Vagina (tissue), 2 donors: ENCODE measurements around the gene ASB6. TPM values are rescaled to one million over a fixed set of nuclear protein-coding genes. Genes with fewer than 3 reads are reported as not detected.

Experiments used
- DNase-seq, 2 donors: peaks; one replicate each; pipeline ENCODE4 v3.0.0-alpha.2; 2017; ENCODE audit errors: extremely low spot score in 2 of 2
- H3K27ac ChIP-seq: fragments of 200-600 bp; sonication (generic); one replicate; pipeline ENCODE4 v1.5.1; 2019
- H3K27me3 ChIP-seq: fragments of 200-600 bp; sonication (generic); one replicate; pipeline ENCODE4 v1.5.1; 2019
- H3K36me3 ChIP-seq, 2 donors: fragments of 200-600 bp; sonication (generic); one replicate each; pipeline ENCODE4 v1.5.1; 2017 to 2019
- H3K4me1 ChIP-seq: fragments of 200-600 bp; sonication (generic); one replicate; pipeline ENCODE4 v1.5.1; 2019
- H3K4me3 ChIP-seq, 2 donors: fragments of 200-600 bp; sonication (generic); 1 replicate in 1 of 2; 2 replicates in 1 of 2; pipeline ENCODE4 v1.5.1; 2016 to 2019
- H3K9me3 ChIP-seq: fragments of 200-600 bp; sonication (generic); one replicate; pipeline ENCODE4 v1.5.1; 2019
- POLR2A ChIP-seq, 2 donors: fragments of 450-650 bp; IDR thresholded peaks; one replicate each; pipeline ENCODE4 v1.6.1; 2017; ENCODE audit warnings: antibody characterized with exemption in 2 of 2, mild to moderate bottlenecking in 2 of 2, moderate library complexity in 2 of 2
- POLR2AphosphoS5 ChIP-seq, 2 donors: sonication (generic); formaldehyde crosslinking; IDR thresholded peaks; one replicate each; pipeline ENCODE4 v1.9.0; 2017; ENCODE audit warnings: antibody characterized with exemption in 2 of 2, mild to moderate bottlenecking in 2 of 2, low read depth in 1 of 2; ENCODE audit not compliant: insufficient read depth in 1 of 2
- intact Hi-C: fragments of 100-400 bp; cut with DNase I; formaldehyde crosslinking; loops from one replicate; pipeline ENCODE4 v1.15.1; 2023
- total RNA-seq: library from RNA; depleted of rRNA; stranded (reverse); fragments of >200 nt; gene quantifications from one replicate; pipeline ENCODE4 v1.2.3, GENCODE V29; 2016
- TF ChIP-seq, protein P1 (sequence below), 3 experiments: fragments of 450-650 bp in 2 of 3; fragments of 200-600 bp in 1 of 3; sonication (generic) in 1 of 3; IDR thresholded peaks; one replicate each; pipeline ENCODE4 v1.5.1; 2017 to 2019; ENCODE audit warnings: antibody characterized with exemption in 3 of 3, mild to moderate bottlenecking in 2 of 3, moderate library complexity in 2 of 3

The ASB6 gene
- total RNA-seq, 1 donor from 2014 or later, result 18.9 TPM

DNA sequence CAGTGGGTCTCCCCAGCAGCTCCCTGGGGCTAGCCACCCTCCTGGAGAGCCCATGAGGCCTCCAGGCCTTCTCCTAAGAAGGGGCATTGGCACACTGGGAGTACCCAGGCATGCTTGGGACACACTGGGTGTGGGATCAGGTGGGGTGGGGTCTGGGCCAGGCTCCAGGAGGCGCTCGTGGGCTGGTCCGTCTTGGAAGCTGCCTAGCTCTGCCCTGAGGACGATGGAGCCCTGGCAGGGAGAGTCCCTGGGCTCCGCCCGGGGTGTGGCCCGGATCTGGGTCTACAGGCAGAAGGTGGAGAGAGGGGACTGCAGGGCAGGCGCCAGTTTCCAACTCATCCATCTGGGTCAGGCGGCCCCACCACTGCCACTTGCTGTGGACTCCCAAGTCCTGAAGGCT lies 25.9 kb upstream of the ASB6 start:
- Histone ChIP-seq H3K27me3 (no peaks in the 10 kb centered on the region), H3K27ac (peak overlapping the region; percentile 86), H3K4me3 (peak overlapping the region; percentile 46 to 82), H3K9me3 (no peaks in the 10 kb centered on the region), H3K4me1 (peaks cover 49% of the 10 kb centered on the region), H3K36me3 (no peaks in the 10 kb centered on the region)
- no peak for DNase-seq
- intact Hi-C loops, result no loop called here
- TF ChIP-seq, protein P1, sequence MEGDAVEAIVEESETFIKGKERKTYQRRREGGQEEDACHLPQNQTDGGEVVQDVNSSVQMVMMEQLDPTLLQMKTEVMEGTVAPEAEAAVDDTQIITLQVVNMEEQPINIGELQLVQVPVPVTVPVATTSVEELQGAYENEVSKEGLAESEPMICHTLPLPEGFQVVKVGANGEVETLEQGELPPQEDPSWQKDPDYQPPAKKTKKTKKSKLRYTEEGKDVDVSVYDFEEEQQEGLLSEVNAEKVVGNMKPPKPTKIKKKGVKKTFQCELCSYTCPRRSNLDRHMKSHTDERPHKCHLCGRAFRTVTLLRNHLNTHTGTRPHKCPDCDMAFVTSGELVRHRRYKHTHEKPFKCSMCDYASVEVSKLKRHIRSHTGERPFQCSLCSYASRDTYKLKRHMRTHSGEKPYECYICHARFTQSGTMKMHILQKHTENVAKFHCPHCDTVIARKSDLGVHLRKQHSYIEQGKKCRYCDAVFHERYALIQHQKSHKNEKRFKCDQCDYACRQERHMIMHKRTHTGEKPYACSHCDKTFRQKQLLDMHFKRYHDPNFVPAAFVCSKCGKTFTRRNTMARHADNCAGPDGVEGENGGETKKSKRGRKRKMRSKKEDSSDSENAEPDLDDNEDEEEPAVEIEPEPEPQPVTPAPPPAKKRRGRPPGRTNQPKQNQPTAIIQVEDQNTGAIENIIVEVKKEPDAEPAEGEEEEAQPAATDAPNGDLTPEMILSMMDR (IDR thresholded peaks at IDR 0.05), result no peak
- no peak for TF ChIP-seq POLR2A (IDR thresholded peaks at IDR 0.05)
- no peak for TF ChIP-seq POLR2AphosphoS5 (IDR thresholded peaks at IDR 0.05; ENCODE audit: insufficient read depth in 1 of 2, low read depth in 1 of 2)

DNA sequence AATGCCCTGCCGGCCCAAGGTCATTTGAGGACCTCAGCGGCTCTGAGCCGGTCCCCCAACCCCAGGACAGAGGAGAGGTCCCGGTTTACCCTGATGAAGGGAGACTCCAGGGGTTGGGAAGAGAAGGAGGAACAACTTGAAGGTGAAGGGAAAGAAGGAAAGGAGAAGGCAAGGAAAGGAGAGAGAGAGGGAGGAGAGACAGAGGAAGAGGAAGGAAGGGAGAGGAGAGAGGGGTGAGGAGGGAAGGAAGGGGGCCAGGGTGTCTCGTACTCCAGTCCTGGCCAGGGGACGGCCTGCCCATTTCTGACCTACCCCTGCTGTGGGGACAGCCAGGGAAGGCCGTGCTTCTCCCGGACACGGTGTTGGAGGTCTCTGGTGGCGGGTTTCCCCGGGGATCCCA lies 25.4 kb upstream of the ASB6 start:
- peak overlapping the region; percentile 86 for H3K27ac ChIP-seq
- H3K27me3 ChIP-seq, result no peaks in the 10 kb centered on the region
- TF ChIP-seq POLR2AphosphoS5 (IDR thresholded peaks at IDR 0.05; ENCODE audit: insufficient read depth in 1 of 2, low read depth in 1 of 2) (no peak), POLR2A (IDR thresholded peaks at IDR 0.05) (no peak)
- TF ChIP-seq, protein P1 (IDR thresholded peaks at IDR 0.05), result no peak
- no peaks in the 10 kb centered on the region for H3K36me3 ChIP-seq
- peaks cover 49% of the 10 kb centered on the region for H3K4me1 ChIP-seq
- intact Hi-C loops, result no loop called here
- no peaks in the 10 kb centered on the region for H3K9me3 ChIP-seq
- H3K4me3 ChIP-seq, result peak overlapping the region; percentile 46 to 82
- no peak for DNase-seq

DNA sequence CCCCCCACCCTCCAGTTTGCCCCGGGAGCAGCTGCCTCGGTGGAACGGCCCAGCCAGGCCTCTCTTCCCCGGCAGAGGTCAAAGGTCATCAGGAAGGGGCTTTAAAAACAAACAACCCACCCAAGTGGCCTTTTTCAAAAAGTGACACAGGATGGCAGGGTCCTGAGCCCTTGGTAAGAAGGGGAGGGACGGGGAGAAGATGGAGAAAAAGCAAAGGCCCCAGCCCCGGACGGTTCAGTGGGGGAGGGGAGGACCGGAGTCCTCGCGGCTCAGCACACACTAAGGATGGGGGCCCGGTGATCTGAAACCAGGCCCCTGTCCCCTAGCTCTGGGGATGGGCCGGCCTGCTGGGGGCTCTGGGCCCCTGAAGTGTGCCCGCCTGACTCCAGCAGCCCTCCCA lies 24.6 kb upstream of the ASB6 start:
- DNase-seq, result no peak
- H3K4me1 ChIP-seq, result peaks cover 41% of the 10 kb centered on the region
- no peaks in the 10 kb centered on the region for H3K27me3 ChIP-seq
- TF ChIP-seq POLR2A (IDR thresholded peaks at IDR 0.05), result no peak
- TF ChIP-seq, protein P1 (IDR thresholded peaks at IDR 0.05), result no peak
- TF ChIP-seq POLR2AphosphoS5 (IDR thresholded peaks at IDR 0.05; ENCODE audit: insufficient read depth in 1 of 2, low read depth in 1 of 2), result no peak
- no peaks in the 10 kb centered on the region for H3K9me3 ChIP-seq
- H3K36me3 ChIP-seq, result no peaks in the 10 kb centered on the region
- intact Hi-C loops, result no loop called here
- H3K27ac ChIP-seq, result peak overlapping the region; percentile 86
- H3K4me3 ChIP-seq, result peak overlapping the region; percentile 46 to 82

DNA sequence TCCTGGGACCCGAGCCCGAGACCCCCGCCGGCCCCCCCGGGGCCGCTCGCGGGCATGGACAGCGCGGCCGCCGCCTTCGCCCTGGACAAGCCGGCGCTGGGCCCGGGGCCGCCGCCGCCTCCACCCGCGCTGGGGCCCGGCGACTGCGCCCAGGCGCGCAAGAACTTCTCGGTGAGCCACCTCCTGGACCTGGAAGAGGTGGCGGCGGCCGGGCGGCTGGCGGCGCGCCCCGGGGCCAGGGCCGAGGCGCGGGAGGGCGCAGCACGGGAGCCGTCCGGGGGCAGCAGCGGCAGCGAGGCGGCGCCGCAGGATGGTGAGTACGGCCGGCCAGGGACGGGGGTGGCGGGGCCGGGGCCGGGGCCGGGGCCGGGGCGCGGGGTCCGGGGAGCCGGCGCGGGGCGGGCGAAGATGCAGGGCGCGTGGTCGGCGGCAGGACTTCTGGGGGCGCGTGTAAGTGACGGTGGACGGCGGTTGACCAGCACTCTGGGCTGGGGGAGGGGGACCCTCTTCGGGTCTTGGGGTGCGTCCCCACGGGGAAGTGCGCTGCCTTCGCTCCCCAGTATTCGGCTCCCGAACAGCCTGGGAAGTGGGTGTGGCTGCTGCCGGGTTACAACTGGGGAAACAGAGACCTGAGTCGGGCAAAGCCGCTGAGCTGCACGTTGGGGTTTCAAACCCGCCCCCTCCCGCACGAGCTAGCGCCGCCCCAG lies 24.0 kb upstream of the ASB6 start:
- Histone ChIP-seq H3K27ac (peak overlapping the region; percentile 86), H3K27me3 (no peaks in the 10 kb centered on the region), H3K4me3 (peak overlapping the region; percentile 46 to 82), H3K9me3 (no peaks in the 10 kb centered on the region), H3K4me1 (peaks cover 37% of the 10 kb centered on the region), H3K36me3 (no peaks in the 10 kb centered on the region)
- DNase-seq, result no peak
- intact Hi-C loops, result no loop called here
- TF ChIP-seq POLR2A (IDR thresholded peaks at IDR 0.05) (no peak), POLR2AphosphoS5 (IDR thresholded peaks at IDR 0.05; ENCODE audit: insufficient read depth in 1 of 2, low read depth in 1 of 2) (no peak)
- TF ChIP-seq, protein P1 (IDR thresholded peaks at IDR 0.05), result no peak

DNA sequence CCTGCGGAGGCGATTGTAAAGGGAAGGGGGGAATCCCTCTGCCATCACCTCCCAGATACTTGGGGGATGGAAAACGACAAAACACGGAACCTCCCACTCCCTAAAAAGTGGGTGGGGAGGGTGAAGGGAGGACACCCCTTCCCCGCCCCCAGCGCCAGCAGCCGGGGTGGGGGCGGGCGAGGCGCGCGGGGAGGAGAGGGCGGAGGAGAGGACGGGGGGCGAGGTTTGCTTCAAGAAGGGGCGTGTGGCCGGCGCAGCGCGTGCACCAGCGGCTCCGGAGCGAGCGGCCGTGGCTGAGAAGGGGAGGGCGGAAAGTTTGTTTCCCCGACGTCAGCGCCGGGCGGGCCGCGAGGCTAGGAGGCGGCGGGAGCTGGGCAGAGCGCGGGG lies 23.4 kb upstream of the ASB6 start, which contains the start of gene PRRX2:
PRRX2 (plus strand) TSS at position 259 of the 387 bp plus-strand sequence. CDS start 221 bp downstream, outside the sequence.
- H3K27me3 ChIP-seq, result no peaks in the 10 kb centered on the region

More for the DNA sequence above, 23.4 kb upstream of the ASB6 start, which contains the start of gene PRRX2:
- Histone ChIP-seq H3K4me1 (peaks cover 32% of the 10 kb centered on the region), H3K9me3 (no peaks in the 10 kb centered on the region), H3K36me3 (no peaks in the 10 kb centered on the region), H3K4me3 (peak within 1 kb of the TSS; percentile 46 to 82), H3K27ac (peak within 1 kb of the TSS; percentile 86)
- intact Hi-C loops, result no loop called here
- DNase-seq, result no peak
- TF ChIP-seq POLR2AphosphoS5 (IDR thresholded peaks at IDR 0.05; ENCODE audit: insufficient read depth in 1 of 2, low read depth in 1 of 2) (peak in 1 of 2 donors; percentile 73), POLR2A (IDR thresholded peaks at IDR 0.05) (peak in 1 of 2 donors; percentile 56)
- TF ChIP-seq, protein P1 (IDR thresholded peaks at IDR 0.05), result no peak
